Measurements from ENCODE around the gene AMPH.

DNA sequence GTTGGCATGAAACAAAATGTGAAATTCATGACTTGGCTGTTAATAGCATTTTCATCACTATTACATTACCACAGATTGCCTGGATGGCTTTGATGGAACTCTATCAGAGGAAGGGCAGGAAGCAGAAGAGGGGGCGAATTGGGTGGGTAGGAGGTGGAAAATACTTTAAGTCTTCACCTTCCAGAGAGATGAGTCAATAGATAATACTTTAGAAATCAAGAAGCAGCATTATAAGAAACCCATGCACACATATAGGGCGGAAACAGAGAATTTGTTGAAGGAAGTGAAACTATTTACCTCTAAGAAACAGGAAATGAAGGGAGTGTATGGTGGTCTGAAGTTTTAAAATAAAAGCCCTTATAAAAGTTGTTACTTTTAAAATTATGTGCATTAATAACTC lies 205.7 kb downstream of the AMPH start:
- TF ChIP-seq CTCF (IDR thresholded peaks at IDR 0.05) (no peak), POLR2AphosphoS5 (IDR thresholded peaks at IDR 0.05) (no peak)

Data from esophagus muscularis mucosa (tissue), 3 donors.